Measurements from ENCODE around the gene TENT4A.

Gene TENT4A

DNA sequence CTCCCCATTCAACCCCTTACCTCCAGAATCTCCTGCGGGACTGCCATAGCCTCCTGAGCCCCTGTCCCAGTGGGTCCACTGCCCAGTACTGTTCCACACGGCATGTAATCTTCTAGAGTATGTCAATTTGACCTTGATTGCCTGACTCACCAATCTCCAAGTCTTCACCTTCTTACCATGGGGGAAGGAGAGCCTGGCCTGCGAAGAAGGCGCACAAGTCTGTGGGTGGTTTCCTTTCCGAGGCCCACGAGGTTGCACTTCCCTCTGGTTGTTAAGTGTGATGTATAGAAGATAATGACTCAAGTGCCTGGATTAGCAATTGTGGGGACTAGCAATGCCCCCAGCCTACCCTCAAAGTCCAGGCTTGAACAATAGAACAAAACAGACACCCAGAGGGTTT lies 8.1 kb upstream of the TENT4A start:
- TF ChIP-seq CTCF (IDR thresholded peaks at IDR 0.05; ENCODE audit: low read depth, low read length) = no peak
- no peak overlapping the region for H3K4me3 ChIP-seq (ENCODE audit: low read depth, low read length)

GRCh38 chr5:6705959-6706358 lies 7.3 kb upstream of the TENT4A start:
- no peak overlapping the region for H3K4me3 ChIP-seq (ENCODE audit: low read depth, low read length)
- TF ChIP-seq CTCF (IDR thresholded peaks at IDR 0.05; ENCODE audit: low read depth, low read length) = no peak

DNA sequence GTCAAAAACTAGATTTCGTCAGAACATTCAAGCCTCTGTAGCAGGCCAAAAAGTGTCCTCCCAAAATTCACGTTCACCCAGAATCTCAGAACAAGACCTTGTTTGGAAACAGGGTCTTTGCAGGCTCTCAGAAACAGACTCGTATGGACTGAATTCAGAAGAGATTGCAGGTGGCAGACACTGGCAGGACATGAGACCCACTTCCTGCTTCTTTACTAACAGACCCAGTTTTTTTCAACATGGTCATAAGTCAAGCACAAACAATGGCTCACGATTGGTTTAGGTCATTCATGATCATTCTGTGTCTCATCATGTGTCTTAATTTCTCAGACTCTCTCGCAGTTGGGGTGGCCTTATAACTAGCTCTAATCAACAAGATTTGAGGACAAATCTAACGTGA lies 5.4 kb upstream of the TENT4A start:
- no peak for TF ChIP-seq CTCF (IDR thresholded peaks at IDR 0.05; ENCODE audit: low read depth, low read length)

GRCh38 chr5:6708814-6709213 lies 4.4 kb upstream of the TENT4A start:
- TF ChIP-seq CTCF (IDR thresholded peaks at IDR 0.05; ENCODE audit: low read depth, low read length) = no peak
- no peak overlapping the region for H3K4me3 ChIP-seq (ENCODE audit: low read depth, low read length)

More for the DNA sequence above, 5.4 kb upstream of the TENT4A start:
- H3K4me3 ChIP-seq (ENCODE audit: low read depth, low read length) = no peak overlapping the region

GRCh38 chr5:6710070-6710469 lies 3.2 kb upstream of the TENT4A start:
- no peak overlapping the region for H3K4me3 ChIP-seq (ENCODE audit: low read depth, low read length)
- no peak for TF ChIP-seq CTCF (IDR thresholded peaks at IDR 0.05; ENCODE audit: low read depth, low read length)

DNA sequence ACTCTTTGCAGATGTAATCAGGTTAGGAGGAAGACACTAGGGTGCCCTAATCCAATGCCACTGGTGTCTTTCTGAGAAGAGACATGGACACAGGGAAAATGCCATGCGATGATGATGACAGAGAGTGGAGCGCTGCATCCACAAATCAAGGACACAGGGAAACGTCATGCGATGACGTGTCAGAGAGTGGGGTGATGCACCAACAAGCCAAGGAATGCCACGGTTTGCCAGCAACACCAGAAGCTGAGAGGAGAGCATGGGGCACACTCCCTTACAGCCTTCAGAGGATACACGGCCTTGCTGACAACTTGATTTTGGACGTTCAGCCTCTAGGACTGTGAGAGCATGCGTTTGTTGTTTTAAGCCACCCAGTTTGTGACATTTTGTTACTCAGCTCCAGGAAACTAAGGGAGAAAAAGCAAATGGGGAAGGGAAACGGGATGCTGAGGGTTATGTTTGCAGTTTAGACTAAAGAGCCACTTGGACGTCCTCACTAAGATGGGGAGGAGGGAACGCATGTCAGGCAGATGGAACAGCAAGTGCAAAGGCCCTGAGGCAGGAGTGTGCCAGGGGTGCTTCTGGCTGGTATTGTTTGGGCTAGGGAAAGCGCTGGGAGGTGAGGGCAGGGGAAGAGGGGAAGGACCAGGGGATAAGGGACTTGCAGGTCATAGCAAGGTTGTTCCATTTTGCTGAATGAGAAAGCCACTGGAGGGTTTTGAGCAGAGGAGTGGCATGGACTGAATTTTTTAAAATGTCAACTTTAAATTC lies 2.5 kb upstream of the TENT4A start:
- no peak overlapping the region for H3K4me3 ChIP-seq (ENCODE audit: low read depth, low read length)
- no peak for TF ChIP-seq CTCF (IDR thresholded peaks at IDR 0.05; ENCODE audit: low read depth, low read length)

DNA sequence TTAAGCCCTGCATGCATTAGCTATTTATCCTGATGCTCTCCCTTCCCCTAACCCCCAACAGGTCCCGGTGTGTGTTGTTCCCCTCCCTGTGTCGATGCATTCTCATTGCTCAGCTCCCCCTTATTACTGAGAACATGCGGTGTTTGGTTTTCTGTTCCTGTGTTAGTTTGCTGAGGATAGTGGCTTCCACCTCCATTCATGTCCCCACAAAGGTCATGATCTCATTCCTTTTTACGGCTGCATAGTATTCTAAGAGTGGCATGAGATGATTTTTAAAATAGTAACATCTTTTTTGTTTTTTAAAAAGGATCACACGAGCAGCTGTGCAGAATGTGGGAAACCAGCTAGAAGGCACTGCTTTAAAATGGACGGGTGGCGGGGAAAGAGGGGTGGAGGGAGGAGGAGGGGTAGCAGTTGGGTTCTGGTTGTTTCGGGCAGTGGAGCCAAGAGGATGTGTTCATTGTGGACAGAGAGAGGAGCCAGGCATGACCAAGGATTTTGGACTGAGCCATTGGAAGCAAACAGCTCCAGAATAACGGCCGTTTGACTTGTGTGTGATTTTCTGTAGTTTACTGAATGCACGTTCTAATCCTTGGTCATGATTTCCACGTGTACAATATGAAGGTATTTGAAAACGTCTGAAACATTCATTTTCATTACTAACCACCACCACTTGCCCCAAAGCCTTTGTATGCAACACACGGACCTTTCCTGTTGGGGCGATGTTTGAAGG lies 1.7 kb upstream of the TENT4A start:
- H3K4me3 ChIP-seq (ENCODE audit: low read depth, low read length) = peak overlapping the region; percentile 76
- no peak for TF ChIP-seq CTCF (IDR thresholded peaks at IDR 0.05; ENCODE audit: low read depth, low read length)

Data from WI38 (cell line).